HEK293 (cell line): ENCODE data around the gene KRT9.

Experiments used
- CTCF ChIA-PET: fragments of 350-600 bp; formaldehyde crosslinking; extraction: SDS; loops from one replicate; lab custom pipeline; 2021; ENCODE audit warnings: antibody characterized with exemption; lab: Yijun Ruan, JAX
- POLR2A ChIA-PET: fragments of 300-600 bp; formaldehyde crosslinking; extraction: SDS; loops from one replicate; lab custom pipeline; 2020; ENCODE audit warnings: antibody characterized with exemption, inconsistent platforms; lab: Yijun Ruan, JAX
- H3K27ac ChIP-seq: fragments of 200-500 bp; sonication (Bioruptor generic); 2 replicates; pipeline ENCODE4 v1.5.1; 2014; ENCODE audit warnings: low read depth, low read length, control low read depth, inconsistent platforms; ENCODE audit errors: extremely low read depth
- H3K36me3 ChIP-seq, 2 experiments: fragments of 200-500 bp in 1 of 2; sonication (Bioruptor generic) in 1 of 2; 1 replicate in 1 of 2; 2 replicates in 1 of 2; pipeline ENCODE4 v1.5.1; 2014 to 2017; ENCODE audit warnings: inconsistent platforms in 2 of 2, low read length in 2 of 2; ENCODE audit not compliant: control insufficient read depth in 2 of 2, insufficient read depth in 1 of 2
- H3K4me1 ChIP-seq: fragments of 200-500 bp; sonication (Bioruptor generic); 2 replicates; pipeline ENCODE4 v1.5.1; 2014; ENCODE audit warnings: mild to moderate bottlenecking, low read length, inconsistent platforms; ENCODE audit not compliant: control insufficient read depth, insufficient read depth
- H3K4me3 ChIP-seq: 2 replicates; pipeline ENCODE4 v1.5.1; 2011; ENCODE audit warnings: low read depth, mild to moderate bottlenecking, control low read depth, low read length, moderate library complexity
- H3K9me3 ChIP-seq: fragments of 200-500 bp; sonication (Bioruptor generic); 2 replicates; pipeline ENCODE4 v1.5.1; 2014; ENCODE audit warnings: low read depth, low read length, inconsistent platforms; ENCODE audit not compliant: control insufficient read depth, insufficient read depth
- IKZF3 ChIP-seq: fragments of 450-650 bp; IDR thresholded peaks from 2 replicates; pipeline ENCODE4 v1.5.0; 2018; ENCODE audit warnings: missing biosample characterization, mild to moderate bottlenecking, missing genetic modification characterization, moderate library complexity
- KLF1 ChIP-seq: fragments of 450-650 bp; formaldehyde crosslinking; IDR thresholded peaks from 2 replicates; pipeline ENCODE4 v1.5.1; 2016; ENCODE audit warnings: missing biosample characterization, missing genetic modification characterization
- KLF8 ChIP-seq: fragments of 450-650 bp; formaldehyde crosslinking; IDR thresholded peaks from 2 replicates; pipeline ENCODE4 v1.5.1; 2016; ENCODE audit warnings: missing biosample characterization, missing genetic modification characterization
- PRDM1 ChIP-seq: fragments of 450-650 bp; formaldehyde crosslinking; IDR thresholded peaks from 2 replicates; pipeline ENCODE4; 2016; ENCODE audit warnings: missing biosample characterization, missing genetic modification characterization
- SETDB1 ChIP-seq: IDR thresholded peaks from one replicate; pipeline ENCODE4 v1.6.1; 2017; ENCODE audit warnings: mild to moderate bottlenecking, low read length, moderate library complexity, mixed read lengths; ENCODE audit not compliant: insufficient read length
- YY1 ChIP-seq: fragments of 450-650 bp; formaldehyde crosslinking; IDR thresholded peaks from 2 replicates; pipeline ENCODE4 v1.5.1; 2018; ENCODE audit warnings: missing biosample characterization, missing genetic modification characterization
- ZBTB17 ChIP-seq: fragments of 450-650 bp; formaldehyde crosslinking; IDR thresholded peaks from 2 replicates; pipeline ENCODE4 v1.5.1; 2016; ENCODE audit warnings: missing biosample characterization, missing genetic modification characterization
- ZBTB8A ChIP-seq: fragments of 450-650 bp; formaldehyde crosslinking; IDR thresholded peaks from 2 replicates; pipeline ENCODE4 v1.5.1; 2016; ENCODE audit warnings: missing biosample characterization, missing genetic modification characterization
- ZFHX2 ChIP-seq: fragments of 450-650 bp; formaldehyde crosslinking; conservative IDR thresholded peaks from 2 replicates; pipeline ENCODE4 v1.5.1; 2016; ENCODE audit warnings: missing biosample characterization, missing genetic modification characterization
- ZFP69B ChIP-seq: fragments of 450-650 bp; formaldehyde crosslinking; IDR thresholded peaks from 2 replicates; pipeline ENCODE4 v1.5.1; 2016; ENCODE audit warnings: missing biosample characterization, missing genetic modification characterization
- ZNF121 ChIP-seq: fragments of 450-650 bp; formaldehyde crosslinking; IDR thresholded peaks from 2 replicates; pipeline ENCODE4 v1.5.1; 2016; ENCODE audit warnings: missing biosample characterization, missing genetic modification characterization
- ZNF24 ChIP-seq: fragments of 450-650 bp; formaldehyde crosslinking; IDR thresholded peaks from 2 replicates; pipeline ENCODE4 v1.5.1; 2016; ENCODE audit warnings: missing biosample characterization, missing genetic modification characterization
- ZNF335 ChIP-seq: fragments of 450-650 bp; formaldehyde crosslinking; conservative IDR thresholded peaks from 2 replicates; pipeline ENCODE4 v1.5.1; 2016; ENCODE audit warnings: missing biosample characterization, missing genetic modification characterization
- ZNF354C ChIP-seq: fragments of 450-650 bp; formaldehyde crosslinking; IDR thresholded peaks from 2 replicates; pipeline ENCODE4 v1.5.1; 2016; ENCODE audit warnings: missing biosample characterization, missing genetic modification characterization, low read depth, borderline replicate concordance
- ZNF366 ChIP-seq: fragments of 450-650 bp; formaldehyde crosslinking; conservative IDR thresholded peaks from 2 replicates; pipeline ENCODE4 v1.5.1; 2016; ENCODE audit warnings: missing biosample characterization, missing genetic modification characterization
- ZNF426 ChIP-seq: fragments of 450-650 bp; formaldehyde crosslinking; IDR thresholded peaks from 2 replicates; pipeline ENCODE4 v1.5.1; 2017; ENCODE audit warnings: missing biosample characterization, missing genetic modification characterization, mild to moderate bottlenecking, inconsistent platforms, moderate library complexity
- ZNF561 ChIP-seq: fragments of 450-650 bp; IDR thresholded peaks from 2 replicates; pipeline ENCODE4 v1.5.1; 2018; ENCODE audit warnings: missing biosample characterization, missing genetic modification characterization, borderline replicate concordance
- ZNF571 ChIP-seq: fragments of 450-650 bp; formaldehyde crosslinking; IDR thresholded peaks from 2 replicates; pipeline ENCODE4 v1.5.0; 2017; ENCODE audit warnings: missing biosample characterization, missing genetic modification characterization
- ZNF585B ChIP-seq: fragments of 450-650 bp; formaldehyde crosslinking; IDR thresholded peaks from 2 replicates; pipeline ENCODE4 v1.5.1; 2016; ENCODE audit warnings: missing biosample characterization, missing genetic modification characterization
- ZNF629 ChIP-seq: fragments of 450-650 bp; formaldehyde crosslinking; IDR thresholded peaks from 2 replicates; pipeline ENCODE4 v1.5.1; 2017; ENCODE audit warnings: missing biosample characterization, missing genetic modification characterization
- ZNF768 ChIP-seq: fragments of 450-650 bp; formaldehyde crosslinking; IDR thresholded peaks from 2 replicates; pipeline ENCODE4 v1.5.1; 2018; ENCODE audit warnings: missing biosample characterization, mild to moderate bottlenecking, missing genetic modification characterization
- ZNF785 ChIP-seq: fragments of 450-650 bp; formaldehyde crosslinking; IDR thresholded peaks from 2 replicates; pipeline ENCODE4 v1.5.1; 2016; ENCODE audit warnings: missing biosample characterization, missing genetic modification characterization
- ZNF843 ChIP-seq: fragments of 450-650 bp; formaldehyde crosslinking; IDR thresholded peaks from 2 replicates; pipeline ENCODE4 v1.5.1; 2016; ENCODE audit warnings: missing biosample characterization, missing genetic modification characterization
- ZSCAN16 ChIP-seq: fragments of 450-650 bp; formaldehyde crosslinking; IDR thresholded peaks from 2 replicates; pipeline ENCODE4 v1.5.1; 2016; ENCODE audit warnings: missing biosample characterization, missing genetic modification characterization
- TF ChIP-seq, protein P1 (sequence below): fragments of 450-650 bp; formaldehyde crosslinking; IDR thresholded peaks from 2 replicates; pipeline ENCODE4 v1.5.1; 2017; ENCODE audit warnings: missing biosample characterization, missing genetic modification characterization
- TF ChIP-seq, protein P2 (sequence below): fragments of 450-650 bp; formaldehyde crosslinking; IDR thresholded peaks from 2 replicates; pipeline ENCODE4 v1.5.1; 2016; ENCODE audit warnings: missing biosample characterization, missing genetic modification characterization
- TF ChIP-seq, protein P3 (sequence below): fragments of 450-650 bp; formaldehyde crosslinking; optimal IDR thresholded peaks from 2 replicates; pipeline ENCODE3; 2016; ENCODE audit warnings: missing biosample characterization, mild to moderate bottlenecking, missing genetic modification characterization
- TF ChIP-seq, protein P4 (sequence below): fragments of 450-650 bp; formaldehyde crosslinking; IDR thresholded peaks from 2 replicates; pipeline ENCODE4 v1.5.1; 2016; ENCODE audit warnings: missing biosample characterization, missing genetic modification characterization

KRT9 gene

DNA sequence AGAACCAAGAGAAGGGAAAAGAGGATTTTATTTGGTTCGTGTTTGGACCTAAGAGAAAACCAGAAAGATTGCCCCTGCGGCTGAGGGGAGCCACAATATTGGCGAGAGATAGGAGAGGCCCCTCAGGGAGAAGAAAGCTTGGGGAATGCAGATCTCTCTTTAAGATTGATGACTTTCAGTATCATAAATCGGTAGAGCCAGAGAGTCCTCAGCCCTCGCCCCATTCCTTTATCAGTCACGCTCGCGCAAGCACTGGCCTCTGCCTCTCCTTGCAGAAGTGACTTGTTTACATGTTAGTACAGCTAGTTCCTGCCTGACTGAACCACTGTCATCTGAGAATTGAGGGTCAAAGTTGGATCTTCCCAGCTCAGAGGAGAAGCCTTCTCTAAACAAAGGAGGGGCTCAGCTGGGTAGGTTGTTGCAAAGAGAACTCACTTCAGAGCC, 22.2 kb downstream of the KRT9 start:
- Histone ChIP-seq H3K4me1 (no peaks in the 10 kb centered on the region), H3K4me3 (no peak overlapping the region), H3K27ac (no peak overlapping the region; the same call in 1 of the 2 replicates), H3K9me3 (no peaks in the 10 kb centered on the region), H3K36me3 (no peaks in the 10 kb centered on the region)
- ChIA-PET CTCF (interaction anchor here (0.5 to 16.6 kb wide), 109 partner anchors 7 to 1002 kb away, joined by 3 to 546 read pairs (median 6); partner anchors contain the start of genes KRT13, KRT15, KRT17 and KRT19), POLR2A (interaction anchor here (0.9 to 2.0 kb wide), 8 partner anchors 10 to 640 kb away, joined by 3 to 10 read pairs (median 4); partner anchors contain the start of genes EIF1 and KRT19)
- no peak for TF ChIP-seq ZNF561 (tag by site-specific recombination)
- TF ChIP-seq ZNF354C (tag by site-specific recombination): no peak
- TF ChIP-seq ZNF366 (tag by site-specific recombination): no peak
- TF ChIP-seq, protein P1, sequence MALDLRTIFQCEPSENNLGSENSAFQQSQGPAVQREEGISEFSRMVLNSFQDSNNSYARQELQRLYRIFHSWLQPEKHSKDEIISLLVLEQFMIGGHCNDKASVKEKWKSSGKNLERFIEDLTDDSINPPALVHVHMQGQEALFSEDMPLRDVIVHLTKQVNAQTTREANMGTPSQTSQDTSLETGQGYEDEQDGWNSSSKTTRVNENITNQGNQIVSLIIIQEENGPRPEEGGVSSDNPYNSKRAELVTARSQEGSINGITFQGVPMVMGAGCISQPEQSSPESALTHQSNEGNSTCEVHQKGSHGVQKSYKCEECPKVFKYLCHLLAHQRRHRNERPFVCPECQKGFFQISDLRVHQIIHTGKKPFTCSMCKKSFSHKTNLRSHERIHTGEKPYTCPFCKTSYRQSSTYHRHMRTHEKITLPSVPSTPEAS (tag by site-specific recombination): no peak
- no peak for TF ChIP-seq ZNF426 (tag by site-specific recombination)
- no peak for TF ChIP-seq PRDM1
- no peak for TF ChIP-seq ZNF121 (tag by site-specific recombination)
- TF ChIP-seq KLF8: no peak
- TF ChIP-seq ZBTB17 (tag by site-specific recombination): 0 out of 2 replicates have a peak, but pooled peaks have one; percentile 15
- peak; percentile 26 for TF ChIP-seq SETDB1
- TF ChIP-seq, protein P2, sequence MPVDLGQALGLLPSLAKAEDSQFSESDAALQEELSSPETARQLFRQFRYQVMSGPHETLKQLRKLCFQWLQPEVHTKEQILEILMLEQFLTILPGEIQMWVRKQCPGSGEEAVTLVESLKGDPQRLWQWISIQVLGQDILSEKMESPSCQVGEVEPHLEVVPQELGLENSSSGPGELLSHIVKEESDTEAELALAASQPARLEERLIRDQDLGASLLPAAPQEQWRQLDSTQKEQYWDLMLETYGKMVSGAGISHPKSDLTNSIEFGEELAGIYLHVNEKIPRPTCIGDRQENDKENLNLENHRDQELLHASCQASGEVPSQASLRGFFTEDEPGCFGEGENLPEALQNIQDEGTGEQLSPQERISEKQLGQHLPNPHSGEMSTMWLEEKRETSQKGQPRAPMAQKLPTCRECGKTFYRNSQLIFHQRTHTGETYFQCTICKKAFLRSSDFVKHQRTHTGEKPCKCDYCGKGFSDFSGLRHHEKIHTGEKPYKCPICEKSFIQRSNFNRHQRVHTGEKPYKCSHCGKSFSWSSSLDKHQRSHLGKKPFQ (tag by site-specific recombination): peak; percentile 77; the same call in 1 of the 2 replicates
- TF ChIP-seq, protein P3, sequence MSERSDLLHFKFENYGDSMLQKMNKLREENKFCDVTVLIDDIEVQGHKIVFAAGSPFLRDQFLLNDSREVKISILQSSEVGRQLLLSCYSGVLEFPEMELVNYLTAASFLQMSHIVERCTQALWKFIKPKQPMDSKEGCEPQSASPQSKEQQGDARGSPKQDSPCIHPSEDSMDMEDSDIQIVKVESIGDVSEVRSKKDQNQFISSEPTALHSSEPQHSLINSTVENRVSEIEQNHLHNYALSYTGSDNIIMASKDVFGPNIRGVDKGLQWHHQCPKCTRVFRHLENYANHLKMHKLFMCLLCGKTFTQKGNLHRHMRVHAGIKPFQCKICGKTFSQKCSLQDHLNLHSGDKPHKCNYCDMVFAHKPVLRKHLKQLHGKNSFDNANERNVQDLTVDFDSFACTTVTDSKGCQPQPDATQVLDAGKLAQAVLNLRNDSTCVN: peak; percentile 5

DNA sequence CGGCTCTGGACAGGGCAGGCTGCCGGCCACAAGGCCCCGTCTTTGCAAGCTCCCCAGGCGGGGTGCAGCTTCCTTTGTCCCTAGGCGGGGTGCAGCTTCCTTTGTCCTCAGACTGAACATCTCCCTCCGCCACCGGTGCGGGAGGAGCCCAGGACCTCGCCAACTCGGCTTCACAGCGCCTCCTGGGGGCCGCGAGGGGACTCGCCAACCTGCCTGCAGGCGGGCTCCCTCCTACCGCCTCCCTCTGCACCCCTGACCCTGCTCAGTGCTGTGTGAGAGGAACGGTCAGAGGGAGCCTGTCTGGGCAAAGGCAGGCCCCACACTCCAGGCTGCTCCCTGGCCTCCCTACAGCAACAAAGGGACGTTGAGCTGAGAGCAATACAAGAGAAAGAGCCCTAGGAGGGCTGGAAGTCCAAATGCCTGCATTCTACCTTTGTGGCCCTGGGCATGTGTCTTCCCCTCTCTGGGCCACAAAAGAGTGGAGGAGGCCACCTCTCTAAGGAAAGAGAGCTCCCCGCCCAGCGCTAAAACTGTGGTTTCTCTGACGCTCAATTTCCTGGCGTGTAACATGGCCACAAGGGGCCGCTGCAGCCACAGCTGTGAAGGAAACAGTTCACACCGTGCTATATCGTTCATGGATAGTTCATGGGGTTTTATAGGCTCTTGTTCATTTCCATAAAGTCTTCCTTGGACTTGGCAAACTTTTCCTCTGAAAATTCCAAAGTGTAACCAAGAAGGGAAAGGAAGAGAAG, 22.8 kb downstream of the KRT9 start:
- Histone ChIP-seq H3K36me3 (no peaks in the 10 kb centered on the region), H3K27ac (peak overlapping the region; percentile 38), H3K9me3 (no peaks in the 10 kb centered on the region), H3K4me3 (no peak overlapping the region), H3K4me1 (no peaks in the 10 kb centered on the region)
- ChIA-PET POLR2A (interaction anchor here (0.6 to 2.0 kb wide), 10 partner anchors 9 to 639 kb away, joined by 3 to 10 read pairs (median 4); partner anchors contain the start of genes EIF1 and KRT19), CTCF (interaction anchor here (0.5 to 16.6 kb wide), 131 partner anchors 10 to 1167 kb away, joined by 3 to 546 read pairs (median 5); partner anchors contain the start of genes KRT13, KRT15, KRT17 and KRT19)
- no peak for TF ChIP-seq YY1 (tag by site-specific recombination)
- peak; percentile 55; the same call in 1 of the 2 replicates for TF ChIP-seq IKZF3 (tag by site-specific recombination)
- TF ChIP-seq ZNF24 (tag by site-specific recombination): peak; percentile 82
- TF ChIP-seq KLF1 (tag by site-specific recombination): no peak
- TF ChIP-seq ZNF629: peak; percentile 44; the same call in 1 of the 2 replicates
- TF ChIP-seq ZFP69B (tag by site-specific recombination): 0 out of 2 replicates have a peak, but pooled peaks have one; percentile 9
- TF ChIP-seq ZNF335 (tag by site-specific recombination): peak; percentile 36; the same call in 1 of the 2 replicates
- TF ChIP-seq, protein P4, sequence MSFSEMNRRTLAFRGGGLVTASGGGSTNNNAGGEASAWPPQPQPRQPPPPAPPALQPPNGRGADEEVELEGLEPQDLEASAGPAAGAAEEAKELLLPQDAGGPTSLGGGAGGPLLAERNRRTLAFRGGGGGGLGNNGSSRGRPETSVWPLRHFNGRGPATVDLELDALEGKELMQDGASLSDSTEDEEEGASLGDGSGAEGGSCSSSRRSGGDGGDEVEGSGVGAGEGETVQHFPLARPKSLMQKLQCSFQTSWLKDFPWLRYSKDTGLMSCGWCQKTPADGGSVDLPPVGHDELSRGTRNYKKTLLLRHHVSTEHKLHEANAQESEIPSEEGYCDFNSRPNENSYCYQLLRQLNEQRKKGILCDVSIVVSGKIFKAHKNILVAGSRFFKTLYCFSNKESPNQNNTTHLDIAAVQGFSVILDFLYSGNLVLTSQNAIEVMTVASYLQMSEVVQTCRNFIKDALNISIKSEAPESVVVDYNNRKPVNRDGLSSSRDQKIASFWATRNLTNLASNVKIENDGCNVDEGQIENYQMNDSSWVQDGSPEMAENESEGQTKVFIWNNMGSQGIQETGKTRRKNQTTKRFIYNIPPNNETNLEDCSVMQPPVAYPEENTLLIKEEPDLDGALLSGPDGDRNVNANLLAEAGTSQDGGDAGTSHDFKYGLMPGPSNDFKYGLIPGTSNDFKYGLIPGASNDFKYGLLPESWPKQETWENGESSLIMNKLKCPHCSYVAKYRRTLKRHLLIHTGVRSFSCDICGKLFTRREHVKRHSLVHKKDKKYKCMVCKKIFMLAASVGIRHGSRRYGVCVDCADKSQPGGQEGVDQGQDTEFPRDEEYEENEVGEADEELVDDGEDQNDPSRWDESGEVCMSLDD (tag by site-specific recombination): peak; percentile 76; the same call in 1 of the 2 replicates
- no peak for TF ChIP-seq ZNF585B
- TF ChIP-seq ZFHX2 (tag by site-specific recombination): peak; percentile 17; the same call in 1 of the 2 replicates
- TF ChIP-seq ZNF768 (tag by site-specific recombination): peak; percentile 76
- TF ChIP-seq ZBTB8A (tag by site-specific recombination): 0 out of 2 replicates have a peak, but pooled peaks have one; percentile 30
- no peak for TF ChIP-seq ZSCAN16 (tag by site-specific recombination)
- TF ChIP-seq ZNF843: no peak
- TF ChIP-seq ZNF571 (tag by site-specific recombination): no peak
- TF ChIP-seq ZNF785 (tag by site-specific recombination): no peak; the same call in 1 of the 2 replicates
